ENCODE results near the gene EZH2.

The EZH2 gene

DNA sequence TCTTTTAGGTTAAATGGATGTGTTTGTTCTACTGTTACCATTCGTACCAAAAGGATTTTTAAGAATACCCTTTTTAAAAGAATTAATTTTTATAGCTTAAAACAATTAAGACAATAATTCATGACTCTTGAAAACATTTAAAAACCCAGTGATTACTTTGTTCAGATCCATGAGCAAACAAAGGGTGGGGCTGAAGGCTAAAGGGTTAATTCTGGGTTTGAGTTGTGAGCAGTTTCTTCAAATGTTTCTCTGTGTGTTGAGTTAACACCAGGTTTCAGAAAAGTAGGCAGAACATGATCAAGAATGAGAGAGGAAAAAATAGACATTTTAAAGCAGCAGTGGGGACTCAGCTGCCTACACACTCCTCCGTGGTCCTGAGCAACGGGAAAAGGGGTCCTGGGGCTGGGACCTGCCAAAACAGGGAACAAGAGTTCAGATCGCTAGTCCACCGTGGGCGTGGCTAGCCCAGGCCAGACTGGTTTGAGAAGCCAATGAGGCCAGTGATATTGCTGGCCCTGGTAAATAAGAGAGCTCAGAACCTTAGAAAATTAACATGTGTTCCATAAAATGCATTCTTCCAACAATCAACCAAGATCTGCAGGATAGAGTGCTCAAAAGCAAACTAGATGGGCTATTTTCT, 14.9 kb upstream of the EZH2 start:
- no peak for DNase-seq

DNA sequence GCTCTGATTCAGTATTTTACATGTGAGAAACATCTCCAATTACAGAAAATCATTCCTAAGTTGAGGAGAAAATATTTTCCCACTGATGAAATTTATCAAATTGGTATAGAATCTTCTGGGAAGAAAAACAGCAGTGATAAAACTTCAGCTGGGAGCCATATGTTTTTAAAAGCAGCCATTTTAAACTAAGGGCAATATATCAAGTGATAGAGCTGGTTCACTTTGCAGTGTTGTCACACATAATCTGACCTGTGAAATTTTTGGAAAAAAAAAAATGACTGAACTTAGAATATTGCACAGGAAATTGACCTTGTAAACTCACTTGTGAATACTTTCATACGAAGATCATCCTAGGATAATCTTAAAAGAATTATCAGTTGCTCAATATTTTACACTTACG, 10.5 kb upstream of the EZH2 start:
- DNase-seq = no peak

DNA sequence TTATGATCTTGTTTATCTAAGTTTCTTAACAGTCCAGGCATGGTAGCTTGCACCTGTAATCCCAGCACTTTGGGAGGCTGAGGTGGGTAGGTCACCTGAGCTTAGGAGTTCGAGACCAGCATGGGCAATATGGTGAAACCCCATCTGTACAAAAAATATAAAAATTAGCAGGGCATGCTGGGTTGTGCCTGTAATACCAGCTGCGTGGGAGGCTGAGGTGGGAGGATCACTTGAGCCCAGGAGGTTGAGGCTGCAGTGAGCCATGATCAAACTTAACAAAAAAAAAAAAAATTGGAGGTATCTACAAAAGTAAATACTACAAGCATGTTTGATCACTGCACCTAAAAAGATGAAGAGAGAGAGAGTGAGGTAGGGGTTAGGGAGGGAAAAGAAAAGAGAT, 9.0 kb upstream of the EZH2 start:
- DNase-seq = no peak

- no peak for DNase-seq
Observed at GRCh38 chr7:148888300-148888699, 4.2 kb upstream of the EZH2 start.

DNA sequence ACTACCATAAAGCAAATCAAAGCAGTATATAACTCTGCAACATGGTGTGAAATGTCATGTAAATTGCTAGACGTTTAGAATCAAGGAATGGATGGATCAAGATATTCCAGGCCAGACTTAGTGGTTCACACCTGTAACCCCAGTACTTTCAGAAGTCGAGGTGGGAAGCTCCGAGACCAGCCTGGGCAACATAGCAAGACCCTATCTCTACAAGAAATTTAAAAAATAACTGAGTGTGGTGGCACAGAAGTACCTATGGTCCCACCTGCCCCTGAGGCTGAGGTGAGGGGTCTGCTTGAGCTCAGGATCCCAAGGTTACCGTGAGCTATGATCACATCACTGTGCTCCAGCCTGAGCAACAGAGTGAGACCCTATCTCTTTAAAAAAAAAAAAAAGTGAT, 2.8 kb upstream of the EZH2 start:
- DNase-seq = no peak

DNA sequence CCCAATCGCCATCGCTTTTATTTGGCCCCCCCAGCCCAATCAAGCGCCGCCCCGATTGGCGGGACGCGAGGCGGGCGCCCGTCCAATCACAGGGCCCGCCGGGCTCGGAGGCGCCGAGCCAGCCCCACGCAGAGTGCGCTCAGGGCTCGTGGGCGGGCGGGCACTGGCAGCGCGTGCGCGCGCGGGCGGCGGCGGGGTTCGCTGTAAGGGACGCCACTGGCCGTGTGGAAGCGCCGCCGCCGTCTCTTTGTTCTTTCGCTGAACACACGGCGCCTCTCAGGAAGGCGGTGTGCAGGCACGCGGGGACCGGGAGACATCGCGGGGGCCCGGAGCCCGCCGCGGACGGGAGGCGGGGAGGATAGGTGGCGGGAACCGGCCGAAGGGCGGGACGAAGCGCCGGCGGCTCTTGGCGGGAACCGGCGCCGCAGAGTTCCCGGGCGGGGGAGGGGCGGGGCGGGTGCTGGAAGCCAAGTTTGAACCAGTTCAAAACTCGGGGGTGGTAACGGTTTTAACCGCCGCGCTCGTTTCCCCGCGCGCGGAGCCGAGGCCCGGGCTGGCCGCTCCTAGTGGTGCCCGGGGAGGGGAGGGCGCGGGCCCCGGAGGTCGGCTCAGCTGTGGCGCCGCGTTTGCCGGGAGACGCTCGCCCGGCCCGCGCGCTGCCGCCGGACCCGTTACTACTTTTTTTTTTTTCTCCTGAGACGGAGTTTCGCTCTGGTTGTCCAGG, 370 bp upstream of the EZH2 start:
- peak; percentile 92 for DNase-seq

DNA sequence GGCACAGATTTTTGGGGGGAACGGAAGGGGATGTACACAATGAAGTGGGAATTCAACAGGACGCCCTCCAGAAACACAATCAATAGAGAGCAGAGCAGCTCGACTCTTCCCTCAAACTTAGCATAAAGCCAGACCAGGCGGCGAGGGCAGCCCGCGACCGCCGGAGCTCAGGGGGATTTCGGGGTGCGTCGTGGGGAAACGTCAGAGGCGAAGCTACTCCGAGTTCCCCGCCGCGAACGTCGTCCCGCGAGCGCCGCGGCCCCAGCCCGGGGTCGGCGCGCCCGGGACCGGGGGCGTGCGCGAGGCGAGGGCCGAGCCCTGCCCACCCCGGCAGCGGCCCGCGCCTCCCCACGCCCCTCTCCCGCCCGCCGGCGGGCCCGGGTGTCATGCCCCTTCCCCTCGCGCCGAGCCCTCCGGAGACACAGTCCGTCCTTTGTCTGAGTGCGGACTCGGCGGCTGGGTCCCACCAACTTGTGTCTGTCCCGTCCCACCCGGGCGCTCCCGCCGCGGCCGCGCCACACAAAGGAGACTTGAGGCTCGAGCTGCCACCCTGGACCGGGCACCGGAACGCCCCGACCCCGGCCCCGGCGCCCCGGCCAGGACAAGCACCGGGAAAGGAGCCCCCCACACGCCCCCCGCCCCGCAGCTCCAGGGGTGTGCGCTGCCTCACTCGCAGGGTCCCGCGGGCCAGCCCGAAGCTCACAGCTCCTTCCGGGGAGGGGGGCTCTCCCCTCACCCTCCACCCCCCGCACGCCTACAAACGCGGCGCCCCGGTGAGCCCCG, 634 bp downstream of the EZH2 start:
- DNase-seq = no peak

GRCh38 chr7:148882841-148883265, 1.2 kb downstream of the EZH2 start:
- DNase-seq = no peak

DNA sequence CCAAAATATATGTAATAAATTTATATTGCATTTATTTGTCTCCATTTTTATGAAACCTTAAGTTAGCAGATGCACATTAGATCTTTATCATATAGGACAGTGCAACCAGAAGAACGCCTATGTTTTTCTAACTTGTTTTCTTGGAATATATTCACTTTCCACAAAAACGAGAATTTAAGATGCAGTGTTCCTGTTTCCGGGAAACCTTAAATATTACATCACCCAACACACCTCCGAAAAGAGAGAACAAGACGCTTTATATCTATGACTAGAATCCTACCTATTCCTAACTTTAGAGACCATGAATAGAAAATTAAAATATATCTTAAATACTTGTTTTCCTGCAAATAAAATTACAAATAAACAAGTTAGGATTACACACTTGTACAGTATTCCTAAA, 1.9 kb downstream of the EZH2 start:
- no peak for DNase-seq

GRCh38 chr7:148878317-148878716, 5.8 kb downstream of the EZH2 start:
- DNase-seq = no peak

DNA sequence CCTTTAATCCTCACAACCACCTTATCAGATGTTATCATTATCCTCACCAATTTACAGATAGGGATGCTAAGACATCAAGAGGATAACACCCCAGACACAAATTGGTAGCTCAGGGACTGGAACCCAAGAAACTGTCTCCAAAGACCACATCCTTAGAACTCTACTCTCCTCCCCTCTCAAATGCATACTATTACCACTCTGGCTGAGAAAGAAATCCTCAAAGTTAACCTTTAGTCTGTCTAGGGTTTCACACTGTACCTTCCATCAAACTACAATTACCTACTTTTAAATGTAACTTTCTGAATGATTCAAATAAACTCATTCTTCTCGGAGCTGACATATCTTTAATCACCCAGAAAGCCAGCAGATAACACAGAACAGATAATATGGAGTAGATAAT, 6.6 kb downstream of the EZH2 start:
- DNase-seq = no peak

DNA sequence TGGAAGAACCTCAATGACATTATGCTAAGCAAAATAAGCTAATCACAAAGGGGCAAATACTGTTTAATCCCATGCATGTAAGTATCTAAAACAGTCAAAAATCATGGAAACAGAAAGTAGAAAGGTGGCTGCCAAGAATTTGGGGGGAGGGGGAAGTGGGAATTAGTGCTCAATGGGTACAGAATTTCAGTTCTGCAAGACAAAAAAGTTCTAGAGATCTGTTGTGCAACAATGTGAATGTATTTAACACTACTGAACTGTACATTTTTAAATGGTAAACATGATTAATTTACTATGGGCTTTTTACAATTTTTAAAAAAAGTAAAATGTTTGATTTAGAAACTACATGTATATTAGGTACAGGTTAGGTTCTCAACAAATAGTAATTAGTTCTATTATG, 11.9 kb downstream of the EZH2 start:
- no peak for DNase-seq

DNA sequence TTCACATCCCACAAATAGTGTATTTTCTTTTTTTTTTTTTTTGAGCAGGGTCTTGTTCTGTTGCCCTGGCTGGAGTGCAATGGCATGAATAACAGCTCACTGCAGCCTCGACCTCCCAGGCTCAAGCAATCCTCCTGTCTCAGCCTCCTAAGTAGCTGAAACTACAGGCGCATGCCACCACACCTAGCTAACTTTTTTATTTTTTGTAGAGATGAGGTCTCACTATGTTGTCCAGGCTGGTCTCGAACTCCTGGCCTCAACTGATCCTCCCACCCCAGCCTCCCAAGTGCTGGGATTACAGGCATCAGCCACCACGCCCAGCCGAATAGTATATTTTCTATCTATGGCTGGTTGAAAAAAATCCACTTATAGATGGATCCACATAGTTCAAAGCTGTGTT, 12.5 kb downstream of the EZH2 start:
- no peak for DNase-seq

- DNase-seq = no peak
Observed at GRCh38 chr7:148871030-148871429, 13.1 kb downstream of the EZH2 start.

DNA sequence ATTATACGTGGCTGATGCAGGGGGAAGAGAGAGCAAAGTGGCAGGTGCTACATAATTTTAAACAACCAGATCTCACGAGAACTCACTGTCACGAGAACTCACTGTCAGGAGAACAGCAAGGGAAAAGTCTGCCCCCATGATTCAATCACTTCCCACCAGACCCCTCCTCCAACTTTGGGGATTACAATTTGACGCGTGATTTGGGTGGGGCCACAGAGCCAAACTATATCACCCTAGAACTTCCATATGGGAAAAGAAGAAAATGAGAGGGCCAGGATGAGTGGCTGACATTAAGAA, 15.8 kb downstream of the EZH2 start:
- no peak for DNase-seq

- no peak for DNase-seq
Observed at GRCh38 chr7:148867596-148868377, 16.3 kb downstream of the EZH2 start.

DNA sequence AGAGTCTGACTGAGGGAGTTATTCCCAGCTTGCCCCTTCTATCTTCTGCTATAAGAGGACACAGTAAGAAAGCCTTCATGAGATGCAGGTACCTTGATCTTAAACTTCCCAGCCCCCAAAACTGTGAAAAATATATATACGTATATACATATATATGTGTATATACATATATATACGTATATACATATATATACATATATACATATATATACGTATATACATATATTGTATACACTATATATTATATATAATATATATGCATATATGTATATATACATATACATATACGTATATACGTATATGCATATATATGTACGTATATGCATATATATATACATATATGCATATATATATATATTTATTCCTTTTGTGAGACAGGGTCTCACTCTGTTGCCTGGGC, 17.7 kb downstream of the EZH2 start:
- no peak for DNase-seq

GRCh38 chr7:148865283-148865682, 18.8 kb downstream of the EZH2 start:
- DNase-seq = no peak

- DNase-seq = no peak
Observed at GRCh38 chr7:148863324-148863723, 20.8 kb downstream of the EZH2 start.

DNA sequence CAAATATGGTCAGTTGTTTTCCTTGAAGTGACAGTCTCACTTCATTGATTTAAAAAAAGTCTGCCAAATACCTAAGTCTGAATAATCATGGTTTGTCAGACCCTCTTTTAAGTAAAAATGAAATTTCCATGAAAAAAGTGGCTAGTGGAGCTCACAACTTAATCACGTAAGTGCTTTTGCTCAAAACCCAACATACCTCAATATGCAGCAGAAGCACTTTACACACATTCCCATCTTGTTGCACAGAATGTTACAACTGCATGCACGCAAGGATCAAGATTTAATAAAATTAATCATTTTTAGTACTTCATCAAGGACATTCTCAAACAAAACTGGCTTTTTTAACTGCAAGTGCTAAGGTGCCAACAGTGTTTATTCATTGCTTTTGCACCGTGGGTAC, 21.6 kb downstream of the EZH2 start:
- DNase-seq = no peak

- DNase-seq = no peak
Observed at GRCh38 chr7:148858489-148858888, 25.6 kb downstream of the EZH2 start.

DNA sequence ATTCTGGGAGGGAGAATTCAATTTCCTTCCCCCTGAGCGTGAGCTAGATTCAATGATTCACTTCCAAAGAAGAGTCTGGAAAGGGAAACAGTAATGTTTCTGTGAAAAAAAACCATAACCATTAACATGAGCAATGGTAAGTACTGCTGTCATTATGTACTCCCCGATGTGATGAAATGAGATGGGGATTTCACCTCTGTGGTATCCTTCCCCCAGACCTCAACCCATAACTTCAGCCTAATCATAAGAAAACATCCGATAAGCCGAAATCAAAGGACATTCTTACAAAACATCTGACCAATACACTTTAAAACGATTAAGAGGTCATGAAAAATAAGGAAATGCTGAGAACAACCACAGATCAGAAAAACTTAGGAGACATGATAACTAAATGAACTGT, 27.2 kb downstream of the EZH2 start:
- DNase-seq = no peak

- no peak for DNase-seq
Observed at GRCh38 chr7:148856578-148856881, 27.6 kb downstream of the EZH2 start.

GRCh38 chr7:148854983-148855382, 29.1 kb downstream of the EZH2 start:
- no peak for DNase-seq
